ENCODE data around the gene FAM174C. TPM values are rescaled to one million over a fixed set of nuclear protein-coding genes. Genes with fewer than 3 reads are reported as not detected.

The FAM174C gene
- total and polyA plus RNA-seq, 2 of the 8 experiments (the other 6 are each of a cell fraction or from before 2014, with no cell fraction given) = 44.5 to 125 TPM

GRCh38 chr19:1280636-1281568 is 5.6 kb downstream of the FAM174C start:
- no peak overlapping the region for H2BK120ac ChIP-seq (replicated peaks; ENCODE audit: low read depth, low read length)
- H2BK5ac ChIP-seq (ENCODE audit: low read depth, low read length) = no peak overlapping the region
- H3K4me1 ChIP-seq (replicated peaks in 1 of 4; ENCODE audit: control insufficient read depth in 3 of 4, insufficient read depth in 4 of 4, low read length in 3 of 4) = peaks cover 0 to 16% (median 10%) of the 10 kb centered on the region in 4 experiments; a peak in 5 of 7 replicates
- no peak overlapping the region for H2AFZ ChIP-seq (ENCODE audit: low read length)
- peaks cover 0 to 10% of the 10 kb centered on the region in 2 experiments for H4K20me1 ChIP-seq (replicated peaks in 1 of 2; ENCODE audit: control insufficient read depth in 1 of 2, insufficient read depth in 2 of 2, low read length in 2 of 2)
- H3K4me2 ChIP-seq (ENCODE audit: insufficient read depth in 1 of 2, low read depth in 2 of 2, low read length in 2 of 2) = no peak overlapping the region
- H4K5ac ChIP-seq (ENCODE audit: insufficient read length, low read depth, low read length) = no peak overlapping the region
- H3K18ac ChIP-seq (ENCODE audit: extremely low read depth, low read length) = no peak overlapping the region
- no peak overlapping the region for H3K9ac ChIP-seq (replicated peaks in 1 of 4; ENCODE audit: extremely low read depth in 1 of 4, low read depth in 3 of 4, low read length in 3 of 4)
- peaks cover 0 to 16% (median 12%) of the 10 kb centered on the region in 4 experiments; a peak in 5 of 7 replicates for H3K27me3 ChIP-seq (replicated peaks in 1 of 4; ENCODE audit: control insufficient read depth in 3 of 4, extremely low read depth in 1 of 4, insufficient read depth in 3 of 4, low read length in 3 of 4)
- no peak overlapping the region for H3K56ac ChIP-seq (replicated peaks; ENCODE audit: insufficient read length, low read depth, low read length)
- ChIA-PET CTCF (ENCODE audit: partially characterized antibody) (interaction anchor here (0.6 to 4.0 kb wide), 14 partner anchors 30 to 160 kb away, joined by 3 to 14 read pairs (median 4); no protein-coding TSS in a partner anchor), POLR2A (ENCODE audit: partially characterized antibody) (interaction anchor here (0.7 to 11.4 kb wide), 5 partner anchors 9 to 159 kb away, joined by 3 to 331 read pairs (median 4); partner anchors contain the start of gene CIRBP)
- FAIRE-seq = no peak
- H3K79me2 ChIP-seq (ENCODE audit: control insufficient read depth in 1 of 2, insufficient read depth in 2 of 2, low read length in 2 of 2) = peaks cover 0 to 6% of the 10 kb centered on the region in 2 experiments; a peak in 1 of 4 replicates
- no peak overlapping the region for H3K4ac ChIP-seq (replicated peaks; ENCODE audit: insufficient read length, low read depth, low read length)
- no peak for DNase-seq (ENCODE audit: low read depth in 1 of 2, low spot score in 2 of 2)
- H3K79me1 ChIP-seq (ENCODE audit: low read depth, low read length) = peaks cover 5% of the 10 kb centered on the region; the same call in 1 of the 2 replicates
- peaks cover 0 to 5% (median 0%) of the 10 kb centered on the region in 4 experiments; a peak in 1 of 8 replicates for H3K36me3 ChIP-seq (ENCODE audit: control insufficient read depth in 2 of 4, insufficient read depth in 4 of 4, low read length in 3 of 4)
- peak overlapping the region; percentile 99; the same call in 1 of the 2 replicates for H2BK15ac ChIP-seq (ENCODE audit: low read length)
- no peaks in the 10 kb centered on the region for H3K9me3 ChIP-seq (ENCODE audit: insufficient read depth in 2 of 2, low read depth in 1 of 2, low read length in 1 of 2)
- H3K27ac ChIP-seq (ENCODE audit: low read depth, low read length) = no peak overlapping the region
- H2AK5ac ChIP-seq (ENCODE audit: low read depth, low read length) = no peak overlapping the region
- no peak overlapping the region; the same call in 1 of the 2 replicates for H4K8ac ChIP-seq (ENCODE audit: extremely low read depth, insufficient read depth, low read length)
- H4K91ac ChIP-seq (replicated peaks; ENCODE audit: insufficient read length, low read length) = no peak overlapping the region
- H2BK20ac ChIP-seq (ENCODE audit: low read length) = no peak overlapping the region
- H3K23ac ChIP-seq (ENCODE audit: insufficient read length) = no peak overlapping the region
- H3K4me3 ChIP-seq (ENCODE audit: extremely low read depth in 1 of 4, insufficient read depth in 2 of 4, low read depth in 3 of 4, low read length in 4 of 4) = no peak overlapping the region
- no peak overlapping the region for H3K14ac ChIP-seq (ENCODE audit: insufficient read length)
- 96% methylated on average over 41 of the region's 53 CpGs; no CpG with 5 or more reads in 1 of the 2 experiments for WGBS, 2 experiments (ENCODE audit: extremely low coverage in 1 of 2, insufficient coverage in 1 of 2, insufficient read length in 1 of 2, insufficient replicate concordance in 2 of 2, low coverage in 1 of 2, low lambda C conversion rate in 2 of 2, missing lambda C conversion rate in 1 of 2)
- H2BK12ac ChIP-seq (ENCODE audit: low read depth, low read length) = no peak overlapping the region
- peaks cover 7% of the 10 kb centered on the region; the same call in 1 of the 2 replicates for H3K23me2 ChIP-seq (ENCODE audit: low read depth, low read length)
- no peak for TF ChIP-seq CTBP2 (IDR thresholded peaks at IDR 0.05; ENCODE audit: borderline replicate concordance, insufficient read depth, insufficient read length, low read length)
- no peak for TF ChIP-seq RAD21 (IDR thresholded peaks at IDR 0.05 in 1 of 2, conservative IDR thresholded peaks at IDR 0.05 in 1 of 2; ENCODE audit: low read depth in 2 of 2, low read length in 2 of 2)
- TF ChIP-seq CEBPB (IDR thresholded peaks at IDR 0.05; ENCODE audit: low read depth, low read length) = no peak
- no peak for TF ChIP-seq USF2 (IDR thresholded peaks at IDR 0.05; ENCODE audit: low read length)
- no peak for TF ChIP-seq E2F6 (IDR thresholded peaks at IDR 0.05)
- no peak for TF ChIP-seq KDM1A (IDR thresholded peaks at IDR 0.05; ENCODE audit: borderline replicate concordance, low read length)
- TF ChIP-seq TAF7 (optimal IDR thresholded peaks at IDR 0.05; ENCODE audit: borderline replicate concordance, low read depth, low read length) = no peak
- no peak for TF ChIP-seq HDAC6 (IDR thresholded peaks at IDR 0.05; ENCODE audit: low read depth, low read length)

All from H1 (cell line).